HEK293T (cell line): ENCODE measurements around the gene SEMA3G.

Source experiments
- CTCF ChIA-PET: fragments of 350-600 bp; formaldehyde crosslinking; extraction: SDS; loops from one replicate; lab custom pipeline; 2021; ENCODE audit warnings: antibody characterized with exemption, inconsistent platforms; lab: Yijun Ruan, JAX
- POLR2A ChIA-PET: fragments of 350-600 bp; formaldehyde crosslinking; extraction: SDS; loops from one replicate; lab custom pipeline; 2020; ENCODE audit warnings: antibody characterized with exemption, inconsistent platforms; lab: Yijun Ruan, JAX
- DNase-seq: peaks from one replicate; pipeline ENCODE4 v3.0.0; 2012; ENCODE audit warnings: mixed read lengths; ENCODE audit errors: extremely low spot score
- ARNT ChIP-seq: fragments of 450-650 bp; IDR thresholded peaks from 2 replicates; pipeline ENCODE4 v1.6.1; 2017; ENCODE audit warnings: mild to moderate bottlenecking
- BHLHE40 ChIP-seq: fragments of 450-650 bp; IDR thresholded peaks from 2 replicates; pipeline ENCODE4 v1.6.1; 2016; ENCODE audit warnings: mild to moderate bottlenecking, moderate library complexity, borderline replicate concordance
- CTBP1 ChIP-seq: fragments of 450-650 bp; IDR thresholded peaks from 2 replicates; pipeline ENCODE4 v1.6.1; 2016; ENCODE audit warnings: borderline replicate concordance
- ELF4 ChIP-seq: fragments of 450-650 bp; IDR thresholded peaks from 2 replicates; pipeline ENCODE4 v1.6.1; 2017; ENCODE audit warnings: antibody characterized with exemption
- FOXA1 ChIP-seq: fragments of 450-650 bp; IDR thresholded peaks from 2 replicates; pipeline ENCODE4 v1.6.1; 2016; ENCODE audit warnings: mild to moderate bottlenecking
- FOXK2 ChIP-seq: fragments of 450-650 bp; IDR thresholded peaks from 2 replicates; pipeline ENCODE4 v1.6.1; 2016; ENCODE audit warnings: mild to moderate bottlenecking
- FOXM1 ChIP-seq: fragments of 450-650 bp; IDR thresholded peaks from 2 replicates; pipeline ENCODE4 v1.6.1; 2017; ENCODE audit warnings: mild to moderate bottlenecking, borderline replicate concordance
- HDGF ChIP-seq: fragments of 450-650 bp; IDR thresholded peaks from 2 replicates; pipeline ENCODE4 v1.6.1; 2017; ENCODE audit warnings: antibody characterized with exemption, borderline replicate concordance
- L3MBTL2 ChIP-seq: fragments of 450-650 bp; conservative IDR thresholded peaks from 2 replicates; pipeline ENCODE4 v1.6.1; 2016; ENCODE audit warnings: mild to moderate bottlenecking
- LEF1 ChIP-seq: fragments of 450-650 bp; IDR thresholded peaks from 2 replicates; pipeline ENCODE4 v1.6.1; 2017; ENCODE audit warnings: mild to moderate bottlenecking, borderline replicate concordance
- NFRKB ChIP-seq: fragments of 450-650 bp; IDR thresholded peaks from 2 replicates; pipeline ENCODE4 v1.6.1; 2016; ENCODE audit warnings: mild to moderate bottlenecking, moderate library complexity
- PKNOX1 ChIP-seq: fragments of 450-650 bp; IDR thresholded peaks from 2 replicates; pipeline ENCODE4 v1.6.1; 2016
- SP1 ChIP-seq: fragments of 450-650 bp; IDR thresholded peaks from 2 replicates; pipeline ENCODE4 v1.6.1; 2017
- SUZ12 ChIP-seq: fragments of 450-650 bp; IDR thresholded peaks from 2 replicates; pipeline ENCODE4 v1.6.1; 2016; ENCODE audit warnings: mild to moderate bottlenecking
- TARDBP ChIP-seq: fragments of 450-650 bp; IDR thresholded peaks from 2 replicates; pipeline ENCODE4 v1.6.1; 2016
- ZNF384 ChIP-seq: fragments of 450-650 bp; IDR thresholded peaks from 2 replicates; pipeline ENCODE4 v1.6.1; 2016

The SEMA3G gene

GRCh38 chr3:52440671-52441070 is 4.2 kb downstream of the SEMA3G start:
- no peak for TF ChIP-seq FOXK2
- no peak for TF ChIP-seq HDGF
- TF ChIP-seq FOXA1 = no peak
- TF ChIP-seq SP1 = no peak
- TF ChIP-seq NFRKB = no peak
- CTCF ChIA-PET = no interaction called here
- POLR2A ChIA-PET = no interaction called here

DNA sequence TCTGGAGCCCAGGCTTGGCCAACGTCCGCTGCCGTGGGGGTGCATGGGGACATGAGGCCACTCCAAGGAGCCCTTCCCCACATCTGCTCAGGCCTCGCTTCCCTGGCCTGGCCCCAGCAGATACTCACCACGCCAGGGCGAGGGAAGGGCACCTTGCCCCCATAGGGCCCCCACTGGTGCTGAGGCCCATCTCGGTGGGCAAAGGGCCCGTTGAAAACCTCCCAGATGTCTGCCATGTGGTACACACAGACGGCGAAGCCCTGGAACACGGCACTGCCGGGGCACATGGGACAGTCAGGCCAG is 4.7 kb downstream of the SEMA3G start:
- CTCF ChIA-PET = no interaction called here
- POLR2A ChIA-PET = no interaction called here
- TF ChIP-seq LEF1 = no peak
- no peak for TF ChIP-seq HDGF
- no peak for TF ChIP-seq L3MBTL2
- DNase-seq = no peak

More at GRCh38 chr3:52440671-52441070, 4.2 kb downstream of the SEMA3G start:
- DNase-seq = no peak

DNA sequence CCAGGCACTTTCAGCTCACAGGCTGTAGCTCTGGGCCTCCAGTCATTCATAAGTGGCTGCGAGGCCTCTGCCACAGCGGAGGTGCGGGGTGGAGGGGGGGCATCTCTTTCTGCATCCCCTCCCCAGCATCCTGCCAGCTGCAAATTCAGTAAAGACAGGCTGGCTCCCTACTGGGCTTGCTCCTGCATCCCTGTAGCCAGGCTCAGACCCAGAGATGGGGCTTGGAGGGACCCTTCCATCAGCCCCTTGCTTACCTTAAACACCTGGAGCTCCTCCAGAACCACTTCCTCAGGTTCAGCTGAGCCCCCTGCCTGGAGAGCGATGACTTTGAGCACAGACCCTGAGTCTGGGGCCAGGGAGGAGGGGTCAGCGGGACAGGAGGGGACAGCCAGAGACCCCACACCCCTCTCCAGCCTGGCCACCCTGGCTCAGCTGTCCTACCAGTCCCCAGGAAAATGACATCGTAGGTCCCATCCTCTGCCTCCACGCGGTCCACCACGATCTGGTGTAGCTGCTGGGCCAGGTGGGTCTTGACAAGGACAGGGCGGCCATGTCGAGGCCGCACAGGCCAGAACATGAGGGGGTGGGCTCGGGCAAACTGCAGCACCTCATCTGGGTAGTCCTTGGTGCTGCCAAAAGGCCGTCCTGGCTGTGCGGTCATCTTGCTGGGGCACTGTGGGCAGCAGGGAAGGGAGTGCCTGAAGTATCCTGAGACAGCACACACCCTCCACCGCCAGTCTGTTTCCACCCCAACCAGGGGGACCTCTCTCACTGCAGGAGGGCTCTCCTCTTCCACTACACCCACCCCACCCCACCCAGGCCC is 5.3 kb downstream of the SEMA3G start:
- TF ChIP-seq ZNF384 (no peak), NFRKB (no peak), BHLHE40 (no peak), CTBP1 (no peak), L3MBTL2 (no peak), LEF1 (no peak), FOXA1 (no peak)
- POLR2A ChIA-PET = no interaction called here
- DNase-seq = no peak
- CTCF ChIA-PET = interaction anchor here (0.5 to 0.8 kb wide), 3 partner anchors 8 to 27 kb away, joined by 3 to 6 read pairs (median 5); no protein-coding TSS in a partner anchor

- DNase-seq = no peak
- no peak for TF ChIP-seq SP1
- TF ChIP-seq LEF1 = no peak
- TF ChIP-seq FOXM1 = no peak
- TF ChIP-seq PKNOX1 = no peak
- no peak for TF ChIP-seq FOXK2
- TF ChIP-seq L3MBTL2 = no peak
- TF ChIP-seq FOXA1 = no peak
- TF ChIP-seq CTBP1 = no peak
- CTCF ChIA-PET = interaction anchor here (0.5 to 0.8 kb wide), 2 partner anchors 9 to 27 kb away, joined by 3 to 6 read pairs; no protein-coding TSS in a partner anchor
- POLR2A ChIA-PET = interaction anchor here (0.6 kb wide), 1 partner anchor 16 kb away, joined by 3 read pairs; no protein-coding TSS in a partner anchor
Observed at GRCh38 chr3:52438579-52439425, 6.1 kb downstream of the SEMA3G start.

DNA sequence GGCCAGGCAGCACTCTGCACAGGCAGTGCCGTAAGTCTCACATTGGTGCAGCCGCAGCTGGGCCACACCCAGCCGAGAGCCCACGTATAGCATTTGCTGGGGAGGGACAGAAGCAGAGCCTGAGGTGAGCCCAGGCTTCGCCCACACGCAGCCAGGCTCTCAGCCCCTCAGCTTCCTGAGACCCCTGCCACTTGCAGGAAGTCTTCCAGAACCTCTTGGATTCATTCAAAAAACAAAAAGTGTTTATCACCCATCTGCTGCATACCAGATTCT is 6.9 kb downstream of the SEMA3G start:
- no peak for DNase-seq
- ChIA-PET CTCF (no interaction called here), POLR2A (no interaction called here)
- TF ChIP-seq CTBP1 (no peak), FOXK2 (no peak), ZNF384 (no peak), BHLHE40 (no peak), SP1 (no peak), NFRKB (no peak), FOXA1 (no peak), ELF4 (no peak), FOXM1 (no peak), ARNT (no peak), LEF1 (no peak), HDGF (no peak), L3MBTL2 (no peak)

DNA sequence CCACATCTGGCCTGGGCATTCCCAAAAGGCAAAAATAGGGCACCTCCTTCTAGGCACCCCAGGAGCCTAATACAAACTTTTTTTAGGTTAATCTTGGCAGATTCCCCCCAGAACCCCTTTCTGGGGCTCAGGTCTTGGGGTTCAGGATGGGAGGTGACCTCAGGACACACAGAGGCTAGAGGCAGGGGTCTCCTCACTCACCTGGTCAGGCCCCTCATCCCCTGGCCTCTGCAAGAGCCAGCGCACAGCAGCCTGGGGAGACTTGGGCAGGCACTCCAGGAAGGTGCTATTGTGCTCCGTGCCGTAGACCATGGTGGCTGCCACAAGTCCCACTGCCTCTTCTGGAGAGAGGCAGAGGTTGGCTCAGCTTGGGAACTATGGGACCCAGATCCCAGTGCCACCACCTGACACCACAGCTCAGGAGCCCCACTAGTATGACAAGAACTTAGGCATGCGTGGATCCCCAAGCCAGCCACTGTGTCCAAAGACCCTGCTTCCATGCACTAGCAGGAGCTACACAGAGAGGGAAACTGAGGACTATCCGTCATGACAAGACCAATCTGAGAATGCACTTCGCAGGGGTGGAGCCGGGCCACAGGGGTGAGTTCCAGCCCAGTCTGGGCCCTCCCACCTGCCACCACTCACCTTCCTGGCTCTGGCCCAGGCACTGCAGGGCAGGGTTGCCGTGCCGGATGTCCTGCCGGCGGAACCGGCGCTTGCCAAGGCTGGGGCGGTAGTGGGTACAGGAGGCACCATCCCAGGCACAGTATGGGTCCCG is 7.4 kb downstream of the SEMA3G start:
- DNase-seq = no peak
- ChIA-PET POLR2A (no interaction called here), CTCF (no interaction called here)
- TF ChIP-seq BHLHE40 = no peak
- TF ChIP-seq ELF4 = no peak
- TF ChIP-seq ARNT = no peak
- no peak for TF ChIP-seq CTBP1
- TF ChIP-seq ZNF384 = no peak
- TF ChIP-seq NFRKB = no peak
- no peak for TF ChIP-seq PKNOX1
- no peak for TF ChIP-seq FOXK2
- TF ChIP-seq FOXA1 = no peak
- TF ChIP-seq L3MBTL2 = no peak
- TF ChIP-seq LEF1 = no peak
- no peak for TF ChIP-seq TARDBP
- no peak for TF ChIP-seq SUZ12
- TF ChIP-seq FOXM1 = no peak
- TF ChIP-seq SP1 = no peak
